ENCODE measurements around the gene HOXB8. TPM values are rescaled to one million over a fixed set of nuclear protein-coding genes. Genes with fewer than 3 reads are reported as not detected.

Gene HOXB8
- total RNA-seq, 2 donors from 2014 or later: not detected

DNA sequence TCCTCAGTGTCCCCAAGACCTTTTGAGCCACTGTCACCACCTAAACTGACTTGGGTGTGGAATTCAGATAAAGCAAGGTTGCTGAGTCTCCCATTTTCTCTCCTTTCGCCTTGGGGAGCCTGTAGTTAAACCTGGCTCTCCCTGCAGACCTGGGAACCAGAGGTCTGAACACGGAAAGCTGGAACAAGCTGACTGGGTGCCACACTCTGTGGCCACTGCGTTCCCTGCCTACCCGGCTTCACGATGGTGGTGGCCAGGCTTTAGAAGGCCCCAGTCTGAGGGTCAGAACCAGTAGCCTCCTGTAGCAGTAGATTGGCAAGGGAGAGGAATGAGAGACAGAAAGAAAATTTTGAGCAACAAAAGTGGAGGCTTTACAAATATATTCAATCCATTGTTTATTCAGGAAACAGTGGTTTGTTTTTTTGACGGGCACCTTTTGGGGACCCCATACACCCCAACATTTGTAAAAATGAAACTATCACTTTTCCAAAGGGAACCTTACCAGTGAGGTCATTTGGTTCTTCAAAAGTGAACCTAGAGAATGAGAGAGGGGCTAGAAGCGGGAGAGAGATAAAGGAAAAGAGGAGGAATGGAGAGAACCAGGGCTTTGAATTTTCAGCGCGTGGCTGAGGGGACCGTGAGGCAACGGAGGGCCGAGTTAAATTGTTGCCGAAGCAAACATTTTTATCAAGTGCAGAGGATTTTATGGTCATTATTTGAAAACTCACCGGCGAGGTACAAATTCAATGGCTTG, 1.8 kb upstream of the HOXB8 start:
- Mint-ChIP-seq H3K4me3 (peak overlapping the region; percentile 4 to 25), H3K36me3 (ENCODE audit: insufficient read depth in 2 of 2) (no peaks in the 10 kb centered on the region), H3K9me3 (no peaks in the 10 kb centered on the region), H3K27me3 (ENCODE audit: low read depth) (peaks cover 99% of the 10 kb centered on the region), H3K4me1 (ENCODE audit: low read depth) (peaks cover 40% of the 10 kb centered on the region), H3K27ac (peak overlapping the region; percentile 31)
- ATAC-seq (replicated peaks in 1 of 2) (no peak), DNase-seq (no peak)

GRCh38 chr17:48615963-48616716, 1.0 kb upstream of the HOXB8 start:
- Mint-ChIP-seq H3K27ac (no peak overlapping the region), H3K4me1 (ENCODE audit: low read depth) (peaks cover 47% of the 10 kb centered on the region), H3K36me3 (ENCODE audit: insufficient read depth in 2 of 2) (no peaks in the 10 kb centered on the region), H3K4me3 (no peak overlapping the region), H3K27me3 (ENCODE audit: low read depth) (peaks cover 99% of the 10 kb centered on the region), H3K9me3 (no peaks in the 10 kb centered on the region)
- ATAC-seq (replicated peaks in 1 of 2): no peak
- no peak for DNase-seq

GRCh38 chr17:48613862-48614694, 1.0 kb downstream of the HOXB8 start:
- Mint-ChIP-seq H3K4me1 (ENCODE audit: low read depth) (peaks cover 52% of the 10 kb centered on the region), H3K27ac (peak overlapping the region; percentile 92), H3K4me3 (peak overlapping the region; percentile 85 to 92), H3K27me3 (ENCODE audit: low read depth) (peaks cover 92% of the 10 kb centered on the region), H3K36me3 (ENCODE audit: insufficient read depth in 2 of 2) (peaks cover 0 to 2% of the 10 kb centered on the region in 2 donors), H3K9me3 (no peaks in the 10 kb centered on the region)
- ATAC-seq (replicated peaks in 1 of 2): peak; percentile 31 to 46
- DNase-seq: peak; percentile 50 to 61

GRCh38 chr17:48612854-48613691, 2.0 kb downstream of the HOXB8 start:
- DNase-seq: peak; percentile 63 to 66
- ATAC-seq (replicated peaks in 1 of 2): peak; percentile 66 to 68
- Mint-ChIP-seq H3K27me3 (ENCODE audit: low read depth) (peaks cover 90% of the 10 kb centered on the region), H3K4me3 (peak overlapping the region; percentile 85 to 98), H3K4me1 (ENCODE audit: low read depth) (peaks cover 52% of the 10 kb centered on the region), H3K36me3 (ENCODE audit: insufficient read depth in 2 of 2) (peaks cover 0 to 2% of the 10 kb centered on the region in 2 donors), H3K9me3 (no peaks in the 10 kb centered on the region), H3K27ac (no peak overlapping the region)

- Mint-ChIP-seq H3K27ac (no peak overlapping the region), H3K27me3 (ENCODE audit: low read depth) (peaks cover 90% of the 10 kb centered on the region)
These were observed 2.6 kb downstream of the HOXB8 start for GRCh38 chr17:48612456-48612853.

DNA sequence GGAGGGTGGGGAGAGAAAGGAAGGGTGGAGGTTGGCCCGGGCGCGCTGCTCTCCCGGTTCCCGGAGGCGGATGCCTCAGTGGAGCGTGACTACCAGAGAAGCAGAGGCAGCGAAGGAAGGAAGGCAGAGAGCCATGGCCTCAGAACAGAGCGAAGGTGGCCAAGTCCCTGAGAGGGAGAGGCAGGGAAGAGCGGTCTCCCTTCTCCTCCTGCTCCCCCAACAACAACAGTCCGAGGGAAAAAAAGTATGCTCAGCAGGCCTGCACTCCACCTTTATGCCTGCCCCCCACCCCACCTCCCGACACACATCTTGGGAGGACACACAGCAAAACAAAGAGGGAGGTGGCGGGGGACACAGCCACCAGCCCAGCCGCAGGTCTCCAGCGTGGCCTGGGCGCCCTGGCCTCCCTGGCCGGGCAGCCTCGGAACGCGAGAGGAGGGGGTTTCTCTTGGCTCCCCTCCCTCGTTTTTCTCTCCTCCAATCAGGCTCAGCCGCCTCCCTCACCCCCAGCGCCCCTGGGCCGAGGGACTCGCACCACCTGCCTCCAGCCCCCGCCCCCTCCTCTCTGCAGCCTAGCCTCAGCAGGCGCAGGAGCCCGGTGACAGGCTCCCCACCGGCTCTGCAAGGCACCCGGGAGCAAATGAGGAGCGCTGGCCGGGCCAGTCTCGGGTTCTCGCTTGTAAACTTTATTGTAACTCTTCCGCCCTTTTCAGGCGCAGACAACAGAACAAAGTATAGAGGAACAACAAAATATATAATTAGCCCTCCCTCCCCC, 3.2 kb downstream of the HOXB8 start:
- Mint-ChIP-seq H3K27me3 (ENCODE audit: low read depth) (peaks cover 90% of the 10 kb centered on the region), H3K27ac (no peak overlapping the region), H3K4me1 (ENCODE audit: low read depth) (peaks cover 44% of the 10 kb centered on the region), H3K4me3 (peak overlapping the region; percentile 98 to 99), H3K9me3 (no peaks in the 10 kb centered on the region), H3K36me3 (ENCODE audit: insufficient read depth in 2 of 2) (peaks cover 0 to 2% of the 10 kb centered on the region in 2 donors)
- ATAC-seq (replicated peaks in 1 of 2) (peak; percentile 29 to 45), DNase-seq (peak in 1 of 2 donors; percentile 35)

More at GRCh38 chr17:48612456-48612853, 2.6 kb downstream of the HOXB8 start:
- H3K36me3 Mint-ChIP-seq (ENCODE audit: insufficient read depth in 2 of 2): peaks cover 0 to 2% of the 10 kb centered on the region in 2 donors
- DNase-seq (peak in 1 of 2 donors; percentile 22), ATAC-seq (replicated peaks in 1 of 2) (peak; percentile 7 to 8)
- peak overlapping the region; percentile 85 to 98 for H3K4me3 Mint-ChIP-seq
- no peaks in the 10 kb centered on the region for H3K9me3 Mint-ChIP-seq
- peaks cover 48% of the 10 kb centered on the region for H3K4me1 Mint-ChIP-seq (ENCODE audit: low read depth)

GRCh38 chr17:48611213-48611612, 3.9 kb downstream of the HOXB8 start:
- Mint-ChIP-seq H3K9me3 (no peaks in the 10 kb centered on the region), H3K27ac (peak overlapping the region; percentile 76), H3K4me1 (ENCODE audit: low read depth) (peaks cover 44% of the 10 kb centered on the region), H3K36me3 (ENCODE audit: insufficient read depth in 2 of 2) (peaks cover 0 to 2% of the 10 kb centered on the region in 2 donors), H3K4me3 (peak overlapping the region; percentile 98 to 99), H3K27me3 (ENCODE audit: low read depth) (peaks cover 91% of the 10 kb centered on the region)
- DNase-seq (no peak), ATAC-seq (replicated peaks in 1 of 2) (peak; percentile 10 to 12)

DNA sequence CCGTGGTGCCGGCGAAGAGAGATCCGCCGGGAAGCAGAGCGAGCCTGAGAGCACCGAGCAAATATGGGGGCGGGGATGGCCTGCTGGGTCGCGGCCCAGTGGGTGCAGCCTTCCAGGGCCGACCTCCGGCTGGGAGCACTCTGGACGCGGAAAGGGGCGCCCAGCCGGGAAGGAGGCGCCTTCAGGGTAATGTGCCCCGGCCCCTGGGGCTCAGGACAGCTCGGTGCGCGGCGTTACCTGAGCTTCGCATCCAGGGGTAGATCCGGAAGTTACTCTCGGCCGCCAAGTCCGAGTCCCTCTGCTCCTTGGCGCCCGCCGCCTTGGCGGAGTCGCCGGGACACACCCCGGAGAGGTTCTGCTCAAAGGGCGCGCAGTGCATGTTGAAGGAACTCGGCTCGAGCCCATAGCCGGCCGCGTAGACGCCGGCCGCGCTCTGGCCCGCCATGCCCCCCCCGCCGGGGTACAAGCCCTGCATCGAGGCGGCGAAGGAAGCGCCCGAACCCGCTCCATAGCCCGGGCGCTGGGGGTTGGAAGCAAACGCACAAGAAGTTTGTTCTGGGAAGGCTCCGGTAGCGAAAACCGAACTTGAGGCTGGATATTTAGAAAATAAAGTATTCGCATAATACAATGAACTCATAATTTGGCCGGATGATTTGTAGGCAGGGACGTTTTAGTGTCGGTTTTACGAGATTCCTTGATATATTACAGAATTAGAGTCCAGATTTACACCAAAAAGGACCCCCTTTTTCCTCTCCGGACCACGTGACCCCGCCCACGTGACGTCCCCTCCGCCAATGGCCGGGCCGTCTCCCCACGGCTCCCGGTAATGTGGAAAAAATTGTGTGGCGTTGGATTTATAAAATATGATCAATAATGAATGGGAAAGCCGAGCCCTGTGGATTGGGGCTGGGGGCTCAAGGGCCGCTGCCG, 4.5 kb downstream of the HOXB8 start, which contains the start of gene HOXB7:
Gene HOXB7 (minus strand): TSS at position 736 of the 930 bp plus-strand sequence. CDS start 99 bp downstream, at position 637.
- peaks cover 44% of the 10 kb centered on the region for H3K4me1 Mint-ChIP-seq (ENCODE audit: low read depth)
- ATAC-seq (replicated peaks in 1 of 2) (peak; percentile 39 to 42), DNase-seq (peak; percentile 78 to 81)
- peak within 1 kb of the TSS; percentile 76 for H3K27ac Mint-ChIP-seq
- peaks cover 91% of the 10 kb centered on the region for H3K27me3 Mint-ChIP-seq (ENCODE audit: low read depth)
- peaks cover 0 to 2% of the 10 kb centered on the region in 2 donors for H3K36me3 Mint-ChIP-seq (ENCODE audit: insufficient read depth in 2 of 2)
- H3K9me3 Mint-ChIP-seq: no peaks in the 10 kb centered on the region
- H3K4me3 Mint-ChIP-seq: peak within 1 kb of the TSS; percentile 98 to 99

- Mint-ChIP-seq H3K27me3 (ENCODE audit: low read depth) (peaks cover 91% of the 10 kb centered on the region), H3K9me3 (no peaks in the 10 kb centered on the region), H3K27ac (no peak overlapping the region), H3K4me1 (ENCODE audit: low read depth) (peaks cover 40% of the 10 kb centered on the region), H3K36me3 (ENCODE audit: insufficient read depth in 2 of 2) (peaks cover 0 to 2% of the 10 kb centered on the region in 2 donors), H3K4me3 (peak overlapping the region; percentile 98 to 99)
- DNase-seq (no peak), ATAC-seq (replicated peaks in 1 of 2) (no peak)
These were observed 5.3 kb downstream of the HOXB8 start for GRCh38 chr17:48609759-48610281.

DNA sequence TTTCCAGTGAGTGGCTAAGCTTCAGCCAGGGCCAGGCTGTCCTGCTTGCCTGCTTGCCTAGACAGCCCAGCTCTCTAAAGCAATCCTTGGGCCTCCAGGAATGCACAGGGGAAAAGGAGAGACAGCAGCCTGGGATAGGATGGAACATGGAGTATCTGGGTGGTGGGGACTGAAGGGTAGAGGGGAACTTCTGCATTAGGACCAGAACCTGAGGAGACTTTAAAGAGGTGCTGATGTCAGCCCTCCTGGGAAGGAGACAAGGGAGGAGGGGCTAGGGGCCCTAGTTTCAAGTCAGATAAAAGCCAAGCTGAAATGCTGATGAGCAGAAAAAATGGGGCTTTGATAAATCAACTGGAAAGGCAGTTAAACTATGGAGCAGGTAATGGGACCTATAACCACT, 6.1 kb downstream of the HOXB8 start:
- no peak for DNase-seq
- H3K36me3 Mint-ChIP-seq (ENCODE audit: insufficient read depth in 2 of 2): peaks cover 0 to 2% of the 10 kb centered on the region in 2 donors
- no peak for ATAC-seq (replicated peaks in 1 of 2)
- H3K27ac Mint-ChIP-seq: no peak overlapping the region
- no peaks in the 10 kb centered on the region for H3K9me3 Mint-ChIP-seq
- H3K4me3 Mint-ChIP-seq: peak overlapping the region in 1 of 2 donors; percentile 53
- H3K4me1 Mint-ChIP-seq (ENCODE audit: low read depth): peaks cover 36% of the 10 kb centered on the region
- H3K27me3 Mint-ChIP-seq (ENCODE audit: low read depth): peaks cover 91% of the 10 kb centered on the region
